WTC11 (cell line): Measurements from ENCODE around the gene COPS3. TPM values are rescaled to one million over a fixed set of nuclear protein-coding genes. Genes with fewer than 3 reads are reported as not detected.

Experiments
- AR ChIP-seq: fragments of 250-450 bp; sonication (Bioruptor Pico); IDR thresholded peaks from 2 replicates; pipeline ENCODE4 v1.9.0; 2021; ENCODE audit warnings: mild to moderate bottlenecking
- ARID4B ChIP-seq: sonication (generic); formaldehyde crosslinking; IDR thresholded peaks from 2 replicates; pipeline ENCODE4 v1.8.0; 2023; ENCODE audit warnings: missing genetic modification reagents, mild to moderate bottlenecking, borderline replicate concordance
- ATF1 ChIP-seq: sonication (generic); formaldehyde crosslinking; IDR thresholded peaks from 2 replicates; pipeline ENCODE4 v1.8.1; 2023; ENCODE audit warnings: mild to moderate bottlenecking, moderate library complexity, missing genetic modification reagents
- ATF3 ChIP-seq: sonication (generic); formaldehyde crosslinking; conservative IDR thresholded peaks from 2 replicates; pipeline ENCODE4 v1.8.1; 2022; ENCODE audit warnings: mild to moderate bottlenecking, missing genetic modification reagents
- ATF6 ChIP-seq: sonication (generic); formaldehyde crosslinking; IDR thresholded peaks from 2 replicates; pipeline ENCODE4 v1.8.1; 2023; ENCODE audit warnings: mild to moderate bottlenecking, missing genetic modification reagents
- CREB1 ChIP-seq: sonication (generic); formaldehyde crosslinking; IDR thresholded peaks from 2 replicates; pipeline ENCODE4 v1.8.0; 2023; ENCODE audit warnings: mild to moderate bottlenecking, missing genetic modification reagents
- CTCF ChIP-seq: fragments of 200-600 bp; IDR thresholded peaks from 2 replicates; pipeline ENCODE4 v1.8.0; 2022; ENCODE audit warnings: antibody characterized with exemption
- FOXK1 ChIP-seq: sonication (generic); formaldehyde crosslinking; IDR thresholded peaks from 2 replicates; pipeline ENCODE4 v1.8.0; 2022; ENCODE audit warnings: mild to moderate bottlenecking, moderate library complexity, missing genetic modification reagents
- IRF1 ChIP-seq: sonication (generic); formaldehyde crosslinking; IDR thresholded peaks from 2 replicates; pipeline ENCODE4 v1.8.0; 2023; ENCODE audit warnings: missing genetic modification reagents
- NFE2L1 ChIP-seq: sonication (generic); formaldehyde crosslinking; IDR thresholded peaks from 2 replicates; pipeline ENCODE4 v1.8.1; 2023; ENCODE audit warnings: missing genetic modification reagents
- RORB ChIP-seq: fragments of 250-450 bp; sonication (Bioruptor Pico); IDR thresholded peaks from 2 replicates; pipeline ENCODE4 v1.9.0; 2021; ENCODE audit warnings: mild to moderate bottlenecking
- SP1 ChIP-seq: sonication (generic); formaldehyde crosslinking; conservative IDR thresholded peaks from 2 replicates; pipeline ENCODE4 v1.8.1; 2022; ENCODE audit warnings: missing genetic modification reagents
- TP53 ChIP-seq: sonication (generic); formaldehyde crosslinking; IDR thresholded peaks from 2 replicates; pipeline ENCODE4 v1.8.1; 2023; ENCODE audit warnings: mild to moderate bottlenecking, missing genetic modification reagents
- USF1 ChIP-seq: sonication (generic); formaldehyde crosslinking; IDR thresholded peaks from 2 replicates; pipeline ENCODE4 v1.8.0; 2022; ENCODE audit warnings: mild to moderate bottlenecking, missing genetic modification reagents
- USF2 ChIP-seq: sonication (generic); formaldehyde crosslinking; IDR thresholded peaks from 2 replicates; pipeline ENCODE4 v1.8.1; 2023; ENCODE audit warnings: mild to moderate bottlenecking, missing genetic modification reagents, moderate library complexity
- ZNF281 ChIP-seq: sonication (generic); formaldehyde crosslinking; IDR thresholded peaks from 2 replicates; pipeline ENCODE4 v1.8.0; 2023; ENCODE audit warnings: mild to moderate bottlenecking, missing genetic modification reagents
- total RNA-seq: library from RNA; stranded (reverse); gene quantifications from 3 replicates; pipeline ENCODE4 v1.2.3, GENCODE V29; 2021

COPS3 gene
- total RNA-seq, 1 experiment from 2014 or later = 78.3 TPM

- TF ChIP-seq USF2 (CRISPR knock-in tag) (peak; percentile 94), FOXK1 (CRISPR knock-in tag) (0 out of 2 replicates have a peak, but pooled peaks have one; percentile 68), SP1 (CRISPR knock-in tag) (0 out of 2 replicates have a peak, but pooled peaks have one; percentile 40), CTCF (no peak), CREB1 (no peak), AR (CRISPR knock-in tag) (no peak), ATF3 (CRISPR knock-in tag) (no peak), RORB (CRISPR knock-in tag) (no peak), USF1 (peak; percentile 95), ATF1 (CRISPR knock-in tag) (no peak), ZNF281 (CRISPR knock-in tag) (no peak), ATF6 (CRISPR knock-in tag) (no peak), TP53 (CRISPR knock-in tag) (0 out of 2 replicates have a peak, but pooled peaks have one; percentile 43), NFE2L1 (CRISPR knock-in tag) (no peak), ARID4B (CRISPR knock-in tag) (peak; percentile 82; the same call in 1 of the 2 replicates), IRF1 (CRISPR knock-in tag) (no peak)
Observed at GRCh38 chr17:17237026-17237799, 43.8 kb downstream of the COPS3 start, which contains the start of gene FLCN (continued).
